Vagina (tissue), 2 donors: ENCODE data around the gene C1orf115. TPM values are rescaled to one million over a fixed set of nuclear protein-coding genes. Genes with fewer than 3 reads are reported as not detected.

Experiments
- DNase-seq, 2 donors: peaks; one replicate each; pipeline ENCODE4 v3.0.0-alpha.2; 2017; ENCODE audit errors: extremely low spot score in 2 of 2
- H3K27ac ChIP-seq: fragments of 200-600 bp; sonication (generic); one replicate; pipeline ENCODE4 v1.5.1; 2019
- H3K27me3 ChIP-seq: fragments of 200-600 bp; sonication (generic); one replicate; pipeline ENCODE4 v1.5.1; 2019
- H3K36me3 ChIP-seq, 2 donors: fragments of 200-600 bp; sonication (generic); one replicate each; pipeline ENCODE4 v1.5.1; 2017 to 2019
- H3K4me1 ChIP-seq: fragments of 200-600 bp; sonication (generic); one replicate; pipeline ENCODE4 v1.5.1; 2019
- H3K4me3 ChIP-seq, 2 donors: fragments of 200-600 bp; sonication (generic); 1 replicate in 1 of 2; 2 replicates in 1 of 2; pipeline ENCODE4 v1.5.1; 2016 to 2019
- H3K9me3 ChIP-seq: fragments of 200-600 bp; sonication (generic); one replicate; pipeline ENCODE4 v1.5.1; 2019
- POLR2A ChIP-seq, 2 donors: fragments of 450-650 bp; IDR thresholded peaks; one replicate each; pipeline ENCODE4 v1.6.1; 2017; ENCODE audit warnings: antibody characterized with exemption in 2 of 2, mild to moderate bottlenecking in 2 of 2, moderate library complexity in 2 of 2
- POLR2AphosphoS5 ChIP-seq, 2 donors: sonication (generic); formaldehyde crosslinking; IDR thresholded peaks; one replicate each; pipeline ENCODE4 v1.9.0; 2017; ENCODE audit warnings: antibody characterized with exemption in 2 of 2, mild to moderate bottlenecking in 2 of 2, low read depth in 1 of 2; ENCODE audit not compliant: insufficient read depth in 1 of 2
- intact Hi-C: fragments of 100-400 bp; cut with DNase I; formaldehyde crosslinking; loops from one replicate; pipeline ENCODE4 v1.15.1; 2023
- total RNA-seq: library from RNA; depleted of rRNA; stranded (reverse); fragments of >200 nt; gene quantifications from one replicate; pipeline ENCODE4 v1.2.3, GENCODE V29; 2016
- TF ChIP-seq, protein P1 (sequence below), 3 experiments: fragments of 450-650 bp in 2 of 3; fragments of 200-600 bp in 1 of 3; sonication (generic) in 1 of 3; IDR thresholded peaks; one replicate each; pipeline ENCODE4 v1.5.1; 2017 to 2019; ENCODE audit warnings: antibody characterized with exemption in 3 of 3, mild to moderate bottlenecking in 2 of 3, moderate library complexity in 2 of 3

C1orf115 gene
- total RNA-seq, 1 donor from 2014 or later = 11.0 TPM

- Histone ChIP-seq H3K4me1 (peaks cover 3% of the 10 kb centered on the region), H3K4me3 (no peak overlapping the region), H3K27ac (no peak overlapping the region), H3K36me3 (no peaks in the 10 kb centered on the region), H3K9me3 (no peaks in the 10 kb centered on the region), H3K27me3 (no peaks in the 10 kb centered on the region)
- intact Hi-C loops = no loop called here
- TF ChIP-seq, protein P1, sequence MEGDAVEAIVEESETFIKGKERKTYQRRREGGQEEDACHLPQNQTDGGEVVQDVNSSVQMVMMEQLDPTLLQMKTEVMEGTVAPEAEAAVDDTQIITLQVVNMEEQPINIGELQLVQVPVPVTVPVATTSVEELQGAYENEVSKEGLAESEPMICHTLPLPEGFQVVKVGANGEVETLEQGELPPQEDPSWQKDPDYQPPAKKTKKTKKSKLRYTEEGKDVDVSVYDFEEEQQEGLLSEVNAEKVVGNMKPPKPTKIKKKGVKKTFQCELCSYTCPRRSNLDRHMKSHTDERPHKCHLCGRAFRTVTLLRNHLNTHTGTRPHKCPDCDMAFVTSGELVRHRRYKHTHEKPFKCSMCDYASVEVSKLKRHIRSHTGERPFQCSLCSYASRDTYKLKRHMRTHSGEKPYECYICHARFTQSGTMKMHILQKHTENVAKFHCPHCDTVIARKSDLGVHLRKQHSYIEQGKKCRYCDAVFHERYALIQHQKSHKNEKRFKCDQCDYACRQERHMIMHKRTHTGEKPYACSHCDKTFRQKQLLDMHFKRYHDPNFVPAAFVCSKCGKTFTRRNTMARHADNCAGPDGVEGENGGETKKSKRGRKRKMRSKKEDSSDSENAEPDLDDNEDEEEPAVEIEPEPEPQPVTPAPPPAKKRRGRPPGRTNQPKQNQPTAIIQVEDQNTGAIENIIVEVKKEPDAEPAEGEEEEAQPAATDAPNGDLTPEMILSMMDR (IDR thresholded peaks at IDR 0.05) = no peak
- TF ChIP-seq POLR2AphosphoS5 (IDR thresholded peaks at IDR 0.05; ENCODE audit: insufficient read depth in 1 of 2, low read depth in 1 of 2) = no peak
- no peak for TF ChIP-seq POLR2A (IDR thresholded peaks at IDR 0.05)
- no peak for DNase-seq
These were observed 52.4 kb downstream of the C1orf115 start for GRCh38 chr1:220742520-220742919.

DNA sequence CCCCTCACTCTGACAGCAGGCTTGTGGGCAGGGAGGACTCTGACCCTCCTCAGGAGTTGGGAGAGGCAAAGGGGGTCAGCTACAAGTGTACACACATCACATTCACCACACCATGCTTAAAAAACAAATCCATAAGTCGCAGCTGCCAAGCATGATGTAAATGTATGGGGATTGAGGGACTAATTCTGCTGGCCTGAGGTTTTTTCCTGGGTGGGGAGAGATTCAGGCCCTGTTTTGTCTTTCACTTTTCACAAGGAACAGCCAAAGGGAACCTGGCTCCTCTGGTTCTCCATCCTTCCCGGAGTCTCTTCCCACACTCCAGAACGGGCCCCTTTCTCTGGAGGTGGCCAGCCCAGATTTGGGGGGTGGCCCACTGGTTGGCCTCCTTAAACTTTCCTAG, 56.7 kb downstream of the C1orf115 start:
- no peaks in the 10 kb centered on the region for H3K36me3 ChIP-seq
- TF ChIP-seq POLR2AphosphoS5 (IDR thresholded peaks at IDR 0.05; ENCODE audit: insufficient read depth in 1 of 2, low read depth in 1 of 2) (no peak), POLR2A (IDR thresholded peaks at IDR 0.05) (no peak)
- H3K9me3 ChIP-seq = no peaks in the 10 kb centered on the region
- H3K27ac ChIP-seq = peak overlapping the region; percentile 75
- DNase-seq = no peak
- H3K27me3 ChIP-seq = no peaks in the 10 kb centered on the region
- no peak overlapping the region for H3K4me3 ChIP-seq
- intact Hi-C loops = no loop called here
- peaks cover 35% of the 10 kb centered on the region for H3K4me1 ChIP-seq

GRCh38 chr1:220747437-220748088, 57.4 kb downstream of the C1orf115 start:
- Histone ChIP-seq H3K9me3 (no peaks in the 10 kb centered on the region), H3K27me3 (no peaks in the 10 kb centered on the region), H3K4me1 (peaks cover 35% of the 10 kb centered on the region), H3K36me3 (no peaks in the 10 kb centered on the region), H3K27ac (peak overlapping the region; percentile 75), H3K4me3 (peak overlapping the region; percentile 65 to 76)
- intact Hi-C loops = no loop called here
- TF ChIP-seq POLR2AphosphoS5 (IDR thresholded peaks at IDR 0.05; ENCODE audit: insufficient read depth in 1 of 2, low read depth in 1 of 2) (no peak), POLR2A (IDR thresholded peaks at IDR 0.05) (no peak)
- TF ChIP-seq, protein P1 (IDR thresholded peaks at IDR 0.05) = peak in 2 of 3 experiments; percentile 12 to 29
- no peak for DNase-seq

DNA sequence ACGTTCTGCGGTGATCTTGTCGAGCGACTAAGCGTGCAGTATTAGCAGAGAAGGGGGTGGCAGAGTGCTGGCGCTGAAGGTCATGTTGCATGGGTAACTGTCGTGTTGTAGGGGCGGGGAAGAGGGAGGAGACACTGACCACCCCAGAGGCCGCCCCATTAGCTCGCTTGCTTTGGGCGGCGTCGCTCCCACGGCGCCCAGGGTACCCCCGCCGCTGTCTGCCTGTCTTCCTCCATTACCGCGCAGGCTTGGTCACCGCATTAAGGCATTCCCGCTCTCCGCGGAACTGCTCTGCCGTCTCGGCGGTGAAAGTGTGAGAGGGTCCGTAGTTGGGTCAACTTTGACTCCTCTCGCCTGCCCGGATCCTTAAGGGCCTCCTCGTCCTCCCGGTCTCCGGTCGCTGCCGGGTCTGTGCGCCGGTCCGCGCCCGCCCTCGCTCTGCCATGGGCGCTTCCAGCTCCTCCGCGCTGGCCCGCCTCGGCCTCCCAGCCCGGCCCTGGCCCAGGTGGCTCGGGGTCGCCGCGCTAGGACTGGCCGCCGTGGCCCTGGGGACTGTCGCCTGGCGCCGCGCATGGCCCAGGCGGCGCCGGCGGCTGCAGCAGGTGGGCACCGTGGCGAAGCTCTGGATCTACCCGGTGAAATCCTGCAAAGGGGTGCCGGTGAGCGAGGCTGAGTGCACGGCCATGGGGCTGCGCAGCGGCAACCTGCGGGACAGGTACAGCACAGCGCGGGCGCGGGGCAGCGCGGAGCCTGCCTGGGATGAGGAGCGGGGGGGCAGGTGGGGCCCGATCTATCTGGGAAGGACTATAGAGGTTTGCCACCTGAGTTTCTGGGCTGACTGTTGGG, 58.1 kb downstream of the C1orf115 start, which contains the start of gene MTARC2:
TSS of gene MTARC2 (plus strand) at position 234 of the 846 bp plus-strand sequence. CDS start at position 444, 210 bp downstream.
- Histone ChIP-seq H3K36me3 (no peaks in the 10 kb centered on the region), H3K27ac (peak within 1 kb of the TSS; percentile 75), H3K27me3 (no peaks in the 10 kb centered on the region), H3K9me3 (no peaks in the 10 kb centered on the region), H3K4me3 (peak within 1 kb of the TSS; percentile 65 to 76), H3K4me1 (peaks cover 35% of the 10 kb centered on the region)
- TF ChIP-seq, protein P1 (IDR thresholded peaks at IDR 0.05) = no peak
- TF ChIP-seq POLR2A (IDR thresholded peaks at IDR 0.05) (peak in 1 of 2 donors; percentile 72), POLR2AphosphoS5 (IDR thresholded peaks at IDR 0.05; ENCODE audit: insufficient read depth in 1 of 2, low read depth in 1 of 2) (peak; percentile 31 to 89)
- intact Hi-C loops = no loop called here
- no peak for DNase-seq

Other genes starting within 250 kb of the C1orf115 start
- gene MARK1, start 162.2 kb upstream of the C1orf115 start, total RNA-seq = 13.0 TPM
- gene MTARC2, start 58.0 kb downstream of the C1orf115 start, total RNA-seq = 14.7 TPM
- gene MTARC1, start 96.5 kb downstream of the C1orf115 start, total RNA-seq = 9.6 TPM
- 7.4 TPM for gene HLX, start 189.1 kb downstream of the C1orf115 start, total RNA-seq